Right renal pelvis (tissue), 4 donors: Measurements from ENCODE around the gene SVIL. TPM values are rescaled to one million over a fixed set of nuclear protein-coding genes. Genes with fewer than 3 reads are reported as not detected.

Source experiments
- DNase-seq, 4 donors: peaks; one replicate each; pipeline ENCODE4 v3.0.0-alpha.2; 2013; ENCODE audit warnings: low read depth in 4 of 4, low spot score in 3 of 4, missing footprints in 1 of 4
- polyA plus RNA-seq, 4 donors: library from polyadenylated mRNA; unstranded; fragments of 120-200 nt; gene quantifications; one replicate each; pipeline ENCODE4 v1.2.1, GENCODE V29; 2013; ENCODE audit not compliant: insufficient read length in 4 of 4

Gene SVIL
- polyA plus RNA-seq, 4 donors: 38.0 to 44.7 (median 42.2) TPM

- DNase-seq: no peak
Measured at GRCh38 chr10:29650552-29650944, 15.8 kb upstream of the SVIL start.

GRCh38 chr10:29649561-29650551, 15.1 kb upstream of the SVIL start:
- DNase-seq: no peak

DNA sequence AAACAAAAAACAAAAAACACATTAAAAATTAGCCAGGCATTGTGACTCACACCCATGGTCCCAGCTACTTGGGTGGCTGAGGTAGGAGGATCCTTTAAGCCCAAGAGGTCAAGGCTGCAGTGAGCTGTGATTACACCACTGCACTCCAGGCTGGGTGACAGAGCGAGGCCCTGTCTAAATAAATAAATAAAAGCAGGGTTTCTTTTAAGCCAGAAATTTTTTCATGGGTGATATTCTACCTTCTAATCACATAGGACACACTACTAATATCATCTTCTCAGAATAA, 14.2 kb upstream of the SVIL start:
- DNase-seq: no peak

- no peak for DNase-seq
Measured at GRCh38 chr10:29648114-29648982, 13.6 kb upstream of the SVIL start.

GRCh38 chr10:29647478-29647877, 12.7 kb upstream of the SVIL start:
- DNase-seq: no peak

DNA sequence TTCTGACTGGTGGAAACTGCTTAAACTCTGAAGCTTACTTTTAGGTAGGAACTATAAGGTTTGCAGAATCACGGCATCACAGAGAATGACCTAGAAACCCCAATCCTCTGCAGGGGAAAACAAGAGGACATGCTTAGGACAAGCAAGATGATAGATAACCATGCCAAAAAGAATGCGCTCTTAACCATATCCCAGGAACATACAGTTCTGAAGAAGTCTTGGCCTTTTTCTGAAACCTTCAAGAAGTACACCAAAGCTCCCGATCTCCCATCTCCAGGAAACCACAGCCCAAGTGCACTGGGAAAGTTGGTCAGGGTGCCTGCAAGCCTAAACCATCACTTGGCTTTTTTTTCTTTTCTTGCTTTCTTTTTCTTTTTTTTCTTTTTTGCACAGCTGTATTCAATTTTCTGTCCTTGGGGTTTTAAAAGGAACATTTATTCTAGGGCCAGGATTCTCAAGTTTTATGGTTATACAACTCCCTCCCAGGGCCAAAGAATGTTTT, 12.2 kb upstream of the SVIL start:
- DNase-seq: no peak

GRCh38 chr10:29646238-29646902, 11.6 kb upstream of the SVIL start:
- no peak for DNase-seq

DNA sequence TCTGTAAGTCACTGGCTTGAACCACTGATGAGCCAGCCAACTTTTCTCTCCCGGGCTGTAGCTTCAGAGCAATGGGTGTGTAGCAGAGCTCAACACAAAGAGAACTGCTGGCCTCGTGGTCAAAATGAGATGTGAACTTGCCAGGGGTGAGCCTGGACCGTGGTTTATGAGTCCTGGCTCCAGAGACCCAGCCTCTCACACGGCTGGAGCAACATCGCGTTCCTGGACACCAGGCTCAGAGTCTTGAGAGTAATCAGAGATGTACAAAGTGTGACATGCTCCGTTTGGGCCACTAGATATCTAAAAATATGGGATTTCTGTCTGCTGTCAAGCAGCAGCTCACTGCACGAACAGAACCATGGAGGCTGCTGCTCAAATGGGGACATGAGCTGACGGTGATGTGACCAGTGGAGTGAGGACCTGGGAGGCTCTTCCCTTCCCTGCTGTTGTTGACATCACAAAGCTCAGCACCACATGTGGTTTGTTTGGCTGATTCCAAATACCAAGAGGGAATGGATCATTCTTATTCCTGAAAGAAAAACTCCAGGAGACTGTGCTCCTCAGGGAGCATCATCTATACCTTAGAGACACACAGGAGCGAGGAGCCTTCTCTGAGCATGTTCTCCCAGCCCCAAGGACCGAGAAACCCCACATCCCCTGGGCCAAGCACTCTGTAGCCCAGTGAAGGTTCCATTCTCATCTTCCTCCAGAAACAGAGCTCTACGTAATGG, 9.2 kb upstream of the SVIL start:
- DNase-seq: no peak

DNA sequence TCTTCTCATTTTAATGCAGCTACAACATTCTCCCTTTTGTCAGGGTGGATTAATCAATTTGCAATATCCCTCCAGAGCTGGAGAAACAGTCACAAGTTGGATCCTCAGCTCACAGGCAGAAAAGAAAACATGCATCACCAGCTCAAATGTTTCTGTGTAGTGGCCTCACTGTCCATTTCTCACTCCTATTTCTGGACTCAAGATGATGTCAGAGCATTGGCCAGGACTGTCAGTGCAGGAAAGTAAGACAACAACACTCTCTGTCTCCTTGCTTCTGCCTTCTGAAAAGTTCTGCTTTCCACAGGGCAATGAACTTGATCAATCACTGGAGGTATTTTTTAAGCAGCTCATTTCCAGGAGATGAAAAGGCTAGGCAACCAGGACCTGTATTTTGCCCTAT, 8.2 kb upstream of the SVIL start:
- no peak for DNase-seq

DNA sequence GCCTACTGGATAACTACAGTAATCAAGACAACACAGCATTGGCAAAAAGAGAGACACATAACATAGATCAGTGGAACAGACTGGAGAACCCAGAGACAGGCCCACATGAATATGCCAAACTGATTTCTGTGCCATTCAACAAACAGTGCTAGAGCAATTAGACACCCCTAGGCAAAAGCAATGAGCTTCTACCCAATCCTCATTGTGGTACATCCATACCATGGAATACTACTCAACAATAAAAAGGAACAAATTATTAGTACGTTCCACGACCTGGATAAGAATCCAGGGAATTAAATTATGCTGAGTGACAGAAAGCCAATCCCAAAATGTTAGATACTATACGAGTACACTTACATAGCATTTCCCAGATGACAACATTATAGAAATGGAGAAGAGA, 2.8 kb upstream of the SVIL start:
- DNase-seq: no peak

DNA sequence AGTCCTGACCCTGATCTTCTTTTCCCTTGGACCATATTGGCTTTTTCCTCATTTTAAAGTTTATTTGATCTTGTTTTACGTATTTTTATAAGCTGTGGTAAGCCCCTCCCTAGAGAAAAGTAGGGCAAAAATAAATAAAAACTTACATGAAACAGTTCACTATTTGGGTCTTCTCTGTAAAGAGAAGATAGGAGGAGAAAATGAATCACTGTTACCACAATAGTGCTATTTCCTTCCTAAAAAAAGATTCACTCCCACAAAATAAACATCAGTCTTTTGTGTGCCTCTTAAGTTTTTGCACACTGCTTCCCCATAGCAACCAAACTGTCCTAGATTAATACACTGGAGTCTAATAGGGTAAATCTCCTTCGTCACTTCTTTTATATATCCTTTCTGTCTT, 1.4 kb upstream of the SVIL start:
- no peak for DNase-seq

- DNase-seq: no peak
Measured at GRCh38 chr10:29635711-29636144, 957 bp upstream of the SVIL start.

DNA sequence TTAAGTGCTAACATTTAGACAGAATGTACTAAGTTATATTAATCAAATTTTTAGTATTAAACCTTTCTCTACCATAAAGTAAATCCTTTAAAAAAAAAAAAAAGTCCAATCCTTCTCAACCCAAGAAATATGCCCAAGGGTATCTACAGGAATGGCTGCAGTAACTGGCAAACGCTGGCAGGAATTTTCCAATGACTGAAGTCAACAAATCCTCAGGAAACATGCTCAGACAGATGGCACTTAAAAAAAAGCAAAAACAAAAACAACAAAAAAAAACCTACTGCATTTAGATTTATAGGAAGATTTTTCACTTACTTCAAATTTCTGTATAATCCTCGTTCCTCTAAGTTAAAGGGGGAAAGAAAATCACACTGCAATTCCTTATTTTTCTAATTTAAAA, 666 bp downstream of the SVIL start:
- no peak for DNase-seq

GRCh38 chr10:29631049-29631339, 3.8 kb downstream of the SVIL start:
- DNase-seq: no peak

DNA sequence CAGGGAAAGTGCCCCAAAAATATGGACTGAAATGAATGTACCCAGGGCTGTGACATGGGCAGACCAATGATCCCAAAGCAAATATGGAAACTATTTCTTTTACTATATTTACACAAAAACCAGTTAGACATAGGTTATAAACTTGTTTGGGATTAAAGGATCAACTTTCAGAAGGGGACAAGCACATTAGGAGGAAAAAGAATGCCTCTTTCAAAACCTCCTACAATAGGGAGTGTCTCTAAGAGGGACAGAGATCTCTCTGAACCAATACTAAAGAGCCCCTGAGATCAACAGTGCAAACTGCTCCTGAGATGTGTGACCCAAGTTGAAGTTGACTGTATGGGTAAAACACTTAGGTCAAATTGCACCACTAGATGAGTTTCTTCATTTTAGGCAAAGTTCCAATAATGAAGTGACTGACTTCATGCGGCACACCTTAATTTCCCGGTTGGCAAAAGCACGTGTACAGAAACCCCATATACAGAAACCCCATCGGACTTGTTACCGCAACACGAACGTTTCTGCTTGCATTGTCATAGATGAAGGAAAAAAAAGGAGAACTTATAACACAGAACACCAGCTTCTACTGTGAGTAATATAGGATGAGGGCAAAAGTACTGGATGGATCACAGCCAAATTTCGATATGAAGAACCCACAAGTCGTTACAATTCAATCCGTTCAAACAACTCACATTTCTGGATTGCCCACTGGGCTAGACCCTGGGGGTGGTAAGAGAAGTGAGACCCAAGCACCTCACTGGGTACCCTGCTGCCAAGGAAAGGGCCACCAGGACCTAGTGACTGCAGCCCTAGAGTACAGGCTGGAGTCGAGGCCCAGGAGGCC, 4.3 kb downstream of the SVIL start:
- DNase-seq: no peak

GRCh38 chr10:29628912-29629526, 5.8 kb downstream of the SVIL start:
- DNase-seq: no peak

DNA sequence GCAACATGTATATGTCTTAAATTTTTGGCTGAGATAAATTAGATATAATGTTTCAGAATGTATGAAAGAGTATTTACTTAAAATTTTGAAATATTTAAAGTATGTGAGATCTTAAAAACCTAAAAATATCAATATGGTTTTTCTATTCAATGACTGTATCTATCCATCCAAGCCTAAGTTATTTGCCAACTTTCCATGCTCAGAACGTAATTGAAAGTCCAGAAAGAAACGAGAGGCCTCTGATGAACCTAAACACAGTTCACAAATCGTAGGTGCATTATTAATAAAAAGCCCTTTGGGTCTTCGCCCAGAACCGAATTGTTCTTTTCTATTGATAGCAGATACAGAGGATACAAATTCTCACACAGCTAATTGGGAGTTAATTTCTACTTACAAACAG, 6.5 kb downstream of the SVIL start:
- no peak for DNase-seq

DNA sequence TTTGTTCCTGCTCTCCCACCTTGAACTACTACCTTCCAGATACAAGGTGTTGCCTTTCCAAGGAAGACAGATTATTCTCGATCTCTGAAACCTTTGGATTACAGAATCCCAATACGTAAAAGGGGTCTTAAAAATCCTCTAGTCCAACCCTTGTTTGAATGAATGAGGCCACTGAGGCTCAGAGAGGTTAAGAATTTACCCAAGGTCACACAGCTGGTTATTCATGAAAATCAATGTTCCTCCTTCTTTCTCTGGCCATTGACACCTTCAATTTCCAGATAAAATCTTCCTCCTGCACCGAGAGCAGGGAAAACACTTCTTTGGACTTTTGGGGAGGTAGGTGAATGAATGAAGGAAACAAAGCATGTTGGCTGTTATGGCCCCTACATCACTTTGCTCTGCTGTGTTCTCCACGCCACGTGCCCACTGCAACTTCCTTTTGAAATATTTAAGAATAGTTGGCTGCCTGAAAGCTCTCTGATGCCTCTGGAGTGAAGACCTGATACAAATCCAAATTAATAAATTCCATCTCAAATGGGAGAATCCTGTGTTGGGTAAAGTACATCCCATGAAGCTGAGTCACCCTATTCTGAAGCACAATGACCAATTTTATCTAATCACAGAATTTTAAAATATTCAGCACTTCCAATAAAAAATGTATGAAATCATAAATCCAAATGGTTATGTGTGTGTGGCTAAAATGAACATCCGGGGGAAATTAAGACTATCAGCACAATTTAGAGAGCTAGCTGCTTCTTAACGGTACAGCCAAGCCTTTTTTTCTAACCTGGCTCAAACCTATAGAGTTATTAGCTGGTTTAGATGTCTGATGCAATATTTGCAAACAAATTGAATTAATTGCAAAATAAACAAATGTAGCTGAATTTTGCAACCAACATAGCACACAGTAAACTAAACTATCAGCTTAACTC, 7.3 kb downstream of the SVIL start:
- no peak for DNase-seq
